ENCODE results near the gene POU2F1.

DNA sequence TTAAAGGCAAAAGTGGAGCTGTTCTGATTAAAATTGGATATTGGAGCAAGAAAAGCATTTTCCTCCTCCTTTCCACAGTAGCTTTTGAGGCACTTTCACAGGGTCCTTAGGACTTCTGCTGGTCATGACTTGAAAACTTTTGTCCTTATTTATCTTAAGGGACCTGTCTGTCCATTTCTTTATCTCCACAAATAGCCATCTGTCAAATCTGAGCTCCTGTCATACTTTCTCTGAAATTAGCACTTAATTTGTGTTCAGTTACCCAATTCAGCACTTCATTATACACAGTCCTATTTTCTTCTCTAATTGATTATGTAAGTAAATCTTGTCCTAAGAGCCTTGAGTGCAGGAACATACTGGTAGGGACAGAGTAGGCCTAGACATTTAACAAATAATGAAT lies 9.8 kb downstream of the POU2F1 start:
- TF ChIP-seq, protein P1, sequence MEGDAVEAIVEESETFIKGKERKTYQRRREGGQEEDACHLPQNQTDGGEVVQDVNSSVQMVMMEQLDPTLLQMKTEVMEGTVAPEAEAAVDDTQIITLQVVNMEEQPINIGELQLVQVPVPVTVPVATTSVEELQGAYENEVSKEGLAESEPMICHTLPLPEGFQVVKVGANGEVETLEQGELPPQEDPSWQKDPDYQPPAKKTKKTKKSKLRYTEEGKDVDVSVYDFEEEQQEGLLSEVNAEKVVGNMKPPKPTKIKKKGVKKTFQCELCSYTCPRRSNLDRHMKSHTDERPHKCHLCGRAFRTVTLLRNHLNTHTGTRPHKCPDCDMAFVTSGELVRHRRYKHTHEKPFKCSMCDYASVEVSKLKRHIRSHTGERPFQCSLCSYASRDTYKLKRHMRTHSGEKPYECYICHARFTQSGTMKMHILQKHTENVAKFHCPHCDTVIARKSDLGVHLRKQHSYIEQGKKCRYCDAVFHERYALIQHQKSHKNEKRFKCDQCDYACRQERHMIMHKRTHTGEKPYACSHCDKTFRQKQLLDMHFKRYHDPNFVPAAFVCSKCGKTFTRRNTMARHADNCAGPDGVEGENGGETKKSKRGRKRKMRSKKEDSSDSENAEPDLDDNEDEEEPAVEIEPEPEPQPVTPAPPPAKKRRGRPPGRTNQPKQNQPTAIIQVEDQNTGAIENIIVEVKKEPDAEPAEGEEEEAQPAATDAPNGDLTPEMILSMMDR (IDR thresholded peaks at IDR 0.05), result no peak
- no peak for TF ChIP-seq POLR2A (IDR thresholded peaks at IDR 0.05)

Measured in upper lobe of left lung (tissue), 4 donors.